K562 (cell line): Measurements from ENCODE around the gene TRAF3. TPM values are rescaled to one million over a fixed set of nuclear protein-coding genes. Genes with fewer than 3 reads are reported as not detected.
A peak's percentile ranks its signal among the peaks of the same experiment; 100 is the strongest.

Source experiments
- ATAC-seq: fragments of 200-7000 bp; cut with Tn5 transposase; 3 replicates; pipeline ENCODE4 v1.9.1; 2020; ENCODE audit warnings: moderate library complexity
- BruUV-seq: library from RNA; stranded (reverse); fragments of 400-500 nt; replicated peaks from 2 replicates; lab custom pipeline; 2021; lab: Mats Ljungman, UMichigan
- CTCF ChIA-PET: fragments of 300-600 bp; formaldehyde crosslinking; extraction: SDS; loops from one replicate; lab custom pipeline; 2021; ENCODE audit warnings: low intra/inter-chr PET ratio; lab: Yijun Ruan, JAX
- POLR2A ChIA-PET: fragments of 300-600, 350-650 bp; sonication (Branson Sonifier 250); formaldehyde crosslinking; extraction: SDS; loops from one replicate; lab custom pipeline; 2021; ENCODE audit warnings: antibody characterized with exemption, inconsistent platforms; lab: Yijun Ruan, JAX
- DNase-seq, 4 experiments: peaks; one replicate each; pipeline versions ENCODE4 v3.0.0 to v3.0.0-alpha.2; 2011 to 2018; ENCODE audit warnings: low spot score in 3 of 4, mixed read lengths in 3 of 4; ENCODE audit errors: extremely low read depth in 1 of 4
- FAIRE-seq: peaks from 2 replicates; lab custom pipeline; 2011; peaks lifted over from hg19 to GRCh38; lab: Jason Lieb, UNC
- H2AFZ ChIP-seq: 2 replicates; pipeline ENCODE4 v1.6.0; 2011; ENCODE audit warnings: low read depth, low read length, control low read depth, inconsistent platforms
- H3K27ac ChIP-seq: fragments of 200-600 bp; 3 replicates; pipeline ENCODE4 v1.8.0; 2011; ENCODE audit warnings: low read depth, mild to moderate bottlenecking, control low read depth, inconsistent platforms, low read length, moderate library complexity, mixed read lengths; ENCODE audit errors: extremely low read depth
- H3K27me3 ChIP-seq, 2 experiments: fragments of 300-600 bp in 1 of 2; 2 replicates in 1 of 2; 3 replicates in 1 of 2; pipeline versions ENCODE4 v1.6.0 to v1.8.0; 2011; ENCODE audit warnings: inconsistent platforms in 2 of 2, low read length in 2 of 2, mild to moderate bottlenecking in 1 of 2, mixed read lengths in 1 of 2, moderate library complexity in 1 of 2; ENCODE audit not compliant: control insufficient read depth in 2 of 2, insufficient read depth in 2 of 2
- H3K36me3 ChIP-seq: fragments of 300-600 bp; 3 replicates; pipeline ENCODE4 v1.8.0; 2011; ENCODE audit warnings: mild to moderate bottlenecking, low read length, inconsistent platforms; ENCODE audit not compliant: control insufficient read depth, insufficient read depth
- H3K4me1 ChIP-seq, 2 experiments: fragments of 200-600 bp in 1 of 2; replicated peaks in 1 of 2; 2 replicates in 1 of 2; 3 replicates in 1 of 2; pipeline versions ENCODE4 v1.5.1 to v1.8.0; 2011; ENCODE audit warnings: inconsistent platforms in 2 of 2, low read length in 2 of 2, mild to moderate bottlenecking in 1 of 2, mixed read lengths in 1 of 2, moderate library complexity in 1 of 2; ENCODE audit not compliant: control insufficient read depth in 2 of 2, insufficient read depth in 2 of 2
- H3K4me2 ChIP-seq: 2 replicates; pipeline ENCODE4 v1.6.1; 2011; ENCODE audit warnings: low read length, control low read depth, inconsistent platforms, mixed read lengths; ENCODE audit not compliant: insufficient read depth
- H3K4me3 ChIP-seq: fragments of 200-600 bp; sonication (generic), shearing (Covaris generic); 2 replicates; pipeline ENCODE4 v1.5.1; 2016; ENCODE audit warnings: control low read depth, inconsistent platforms
- H3K79me2 ChIP-seq: fragments of 200-600 bp; 3 replicates; pipeline ENCODE4 v1.8.0; 2011; ENCODE audit warnings: low read length, inconsistent platforms; ENCODE audit not compliant: control insufficient read depth, insufficient read depth
- H3K9ac ChIP-seq, 2 experiments: 2 replicates each; pipeline versions ENCODE4 v1.6.0 to v1.6.1; 2011; ENCODE audit warnings: low read depth in 2 of 2, low read length in 2 of 2, control low read depth in 1 of 2, inconsistent platforms in 1 of 2, mild to moderate bottlenecking in 1 of 2, mixed read lengths in 1 of 2; ENCODE audit not compliant: insufficient read depth in 1 of 2
- H3K9me1 ChIP-seq: one replicate; pipeline ENCODE4 v1.6.0; 2011; ENCODE audit warnings: inconsistent platforms, mild to moderate bottlenecking, low read length, moderate library complexity; ENCODE audit not compliant: control insufficient read depth, insufficient read depth
- H3K9me3 ChIP-seq: replicated peaks from 2 replicates; pipeline ENCODE4 v1.5.1; 2011; ENCODE audit warnings: low read depth, low read length, inconsistent platforms; ENCODE audit not compliant: control insufficient read depth, insufficient read depth
- H4K20me1 ChIP-seq: replicated peaks from 2 replicates; pipeline ENCODE4 v1.6.1; 2011; ENCODE audit warnings: low read length, inconsistent platforms, mixed read lengths; ENCODE audit not compliant: control insufficient read depth, insufficient read depth
- CREB3L1 ChIP-seq: fragments of 450-650 bp; IDR thresholded peaks from 2 replicates; pipeline ENCODE4 v1.6.1; 2014; ENCODE audit warnings: low read depth, mild to moderate bottlenecking, moderate library complexity, borderline replicate concordance
- GATA2 ChIP-seq: sonication (generic); formaldehyde crosslinking; IDR thresholded peaks from 2 replicates; pipeline ENCODE4 v1.4.0; 2020; ENCODE audit warnings: mild to moderate bottlenecking, missing genetic modification reagents
- MCM3 ChIP-seq: fragments of 450-650 bp; IDR thresholded peaks from 2 replicates; pipeline ENCODE4 v1.6.1; 2016
- NONO ChIP-seq, 2 experiments: fragments of 200-400 bp in 1 of 2; fragments of 450-650 bp in 1 of 2; formaldehyde crosslinking in 1 of 2; IDR thresholded peaks; 2 replicates each; pipeline ENCODE4 v1.6.1; 2017; ENCODE audit warnings: low read depth in 2 of 2, mild to moderate bottlenecking in 2 of 2, moderate library complexity in 2 of 2, low read length in 1 of 2
- WGBS: fragments of 100-300 bp; shearing (Covaris generic); methylation state at CpG from one replicate; pipeline ENCODE4 v1.1.6; 2016; ENCODE audit warnings: low coverage, mixed read lengths; ENCODE audit not compliant: insufficient coverage; ENCODE audit errors: missing lambda C conversion rate; 5-methylcytosine and 5-hydroxymethylcytosine counted together
- in situ Hi-C: fragments of 300-500 bp; cut with MboI; formaldehyde crosslinking; loops from 4 replicates; pipeline ENCODE4 v1.15.0; 2018; ENCODE audit warnings: inconsistent platforms, mixed read lengths
- intact Hi-C: fragments of 100-400 bp; cut with micrococcal nuclease; formaldehyde crosslinking; loops from 2 replicates; pipeline ENCODE4 v1.14.2; 2022
- polyA plus RNA-seq, 8 experiments: library from polyadenylated mRNA; depleted of rRNA in 4 of 8; stranded (reverse) in 5 of 8; unstranded in 3 of 8; fragments of >200 nt; fragmentation: Nextera tagmentation in 2 of 8; fragmentation: Illumina TruSeq in 1 of 8; extraction: Ambion mirVana in 2 of 8; extraction: Trizol in 1 of 8; gene quantifications; 2 replicates each; pipeline versions ENCODE4 v1.2.1 to v1.2.3, GENCODE V29; 2011 to 2014; ENCODE audit warnings: inconsistent platforms in 1 of 8, missing spikeins in 1 of 8
- total RNA-seq, 7 experiments: library from RNA; depleted of rRNA in 6 of 7; stranded (reverse); fragments of >200 nt in 6 of 7; fragmentation: Illumina TruSeq in 2 of 7; extraction: Trizol in 2 of 7; gene quantifications; 2 replicates each; pipeline versions ENCODE4 v1.2.1 to v1.2.3, GENCODE V29; 2011 to 2021; ENCODE audit warnings: low replicate concordance in 1 of 7

The TRAF3 gene
- total and polyA plus RNA-seq, 9 of the 15 experiments (the other 6 are each of a cell fraction or from before 2014, with no cell fraction given), result 0.52 to 21.3 (median 9.9) TPM

- TF ChIP-seq CREB3L1, result no peak
Measured at GRCh38 chr14:102902086-102902485, 124.8 kb downstream of the TRAF3 start (continued).

- DNase-seq (no peak), FAIRE-seq (no peak), ATAC-seq (no peak)
- Histone ChIP-seq H3K4me2 (no peak overlapping the region), H3K4me1 (peaks cover 0 to 5% of the 10 kb centered on the region in 2 experiments; a peak in 2 of 5 replicates), H3K27ac (no peak overlapping the region), H3K9ac (peak overlapping the region in 1 of 2 experiments; percentile 17; a peak in 1 of 4 replicates), H3K4me3 (no peak overlapping the region), H3K27me3 (no peaks in the 10 kb centered on the region), H3K79me2 (no peaks in the 10 kb centered on the region), H4K20me1 (no peaks in the 10 kb centered on the region), H3K9me3 (no peaks in the 10 kb centered on the region), H2AFZ (no peak overlapping the region), H3K36me3 (peaks cover 10% of the 10 kb centered on the region; the same call in 1 of the 3 replicates), H3K9me1 (no peaks in the 10 kb centered on the region)
- intact Hi-C loops (no loop called here), in situ Hi-C loops (loop anchor here (25.0 kb wide), 1 partner anchor 390 kb away; the partner anchor contains the start of gene ANKRD9)
- CTCF ChIA-PET, result no interaction called here
- TF ChIP-seq MCM3 (no peak), NONO (IDR thresholded peaks at IDR 0.05; ENCODE audit: low read depth in 2 of 2, low read length in 1 of 2) (no peak), GATA2 (CRISPR knock-in tag) (no peak)
- POLR2A ChIA-PET, result interaction anchor here (0.6 to 1.0 kb wide), 3 partner anchors 10 to 33 kb away, joined by 3 to 4 read pairs (median 3); no protein-coding TSS in a partner anchor
- 95% methylated on average over 10 of the region's 12 CpGs for WGBS
- BruUV-seq, result no TSS peak
Measured at GRCh38 chr14:102902523-102903247, 125.4 kb downstream of the TRAF3 start.
